HUES6 (cell line): ENCODE results near the gene PPP1R12C.
"Not testable (repeated sequence)": the region's sequence is repeated elsewhere in the genome, so short reads cannot be mapped to it uniquely, and the experiment has no call there.

Source experiments
- H3K27ac ChIP-seq: 2 replicates; pipeline ENCODE4 v1.7.0; 2013; ENCODE audit warnings: low read depth, mild to moderate bottlenecking, low read length, inconsistent platforms
- H3K27me3 ChIP-seq: 2 replicates; pipeline ENCODE4 v1.6.1; 2013; ENCODE audit warnings: low read length; ENCODE audit not compliant: control insufficient read depth, insufficient read depth
- H3K36me3 ChIP-seq: 2 replicates; pipeline ENCODE4 v1.6.1; 2013; ENCODE audit warnings: low read length; ENCODE audit not compliant: control insufficient read depth, insufficient read depth
- H3K4me1 ChIP-seq: 2 replicates; pipeline ENCODE4 v1.6.1; 2013; ENCODE audit warnings: low read length; ENCODE audit not compliant: control insufficient read depth, insufficient read depth
- H3K4me3 ChIP-seq: 2 replicates; pipeline ENCODE4 v1.5.1; 2013; ENCODE audit warnings: low read depth, low read length
- H3K9ac ChIP-seq: one replicate; pipeline ENCODE4 v1.6.1; 2013; ENCODE audit warnings: mild to moderate bottlenecking, low read length
- H3K9me3 ChIP-seq: 2 replicates; pipeline ENCODE4 v1.6.1; 2013; ENCODE audit warnings: low read depth, low read length; ENCODE audit not compliant: control insufficient read depth, insufficient read depth

PPP1R12C gene

DNA sequence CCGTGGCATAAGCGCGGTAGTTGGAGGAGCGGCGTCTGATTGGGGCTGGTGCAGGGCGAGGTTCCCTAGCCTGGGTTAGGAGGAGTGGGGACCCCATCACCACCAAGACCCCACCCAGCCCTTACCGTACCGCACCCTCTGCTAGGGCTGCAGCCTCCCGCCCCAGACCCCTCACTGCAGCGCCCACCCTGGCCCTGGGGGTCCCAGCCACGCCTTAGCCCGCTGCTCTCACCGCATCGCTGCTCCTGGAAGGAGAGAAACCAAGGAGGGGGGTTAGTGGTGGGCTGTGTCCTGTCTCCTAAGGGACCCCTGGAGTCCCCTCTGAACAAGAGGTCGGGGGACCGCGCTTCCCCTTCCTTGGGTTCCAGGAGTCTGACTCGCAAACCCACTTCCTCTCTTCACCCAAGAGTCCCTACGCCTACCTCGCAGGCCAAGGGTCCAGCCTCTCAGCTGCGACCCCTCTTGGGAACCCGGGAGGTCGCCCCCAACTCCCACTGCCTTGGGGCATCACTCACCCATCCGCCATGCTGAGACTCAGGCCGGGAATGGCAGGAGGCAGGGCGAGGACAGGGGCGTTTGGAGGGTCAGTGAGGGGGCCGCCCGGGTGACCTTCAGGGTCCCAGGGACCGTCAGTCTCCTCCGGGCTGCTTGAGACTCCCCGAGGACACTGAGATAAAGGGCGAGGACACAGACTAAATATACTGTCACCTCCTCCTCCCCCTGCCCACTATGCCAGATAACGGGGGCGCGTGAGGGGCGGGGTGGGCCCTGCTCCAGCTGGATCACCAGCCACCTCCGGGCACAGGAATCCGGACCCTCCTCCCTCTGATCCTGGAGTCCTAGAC is 39.8 kb upstream of the PPP1R12C start, which contains the start of gene TNNI3:
Gene TNNI3, minus strand, starts transcription at position 669 of the 845 bp plus-strand sequence. Its CDS starts 143 bp downstream, at position 526.
- Histone ChIP-seq H3K9ac (peak within 1 kb of the TSS; percentile 13), H3K36me3 (0 out of 2 replicates have a peak, but pooled peaks cover 2% of the 10 kb centered on the region), H3K9me3 (no peaks in the 10 kb centered on the region), H3K27me3 (peaks cover 24% of the 10 kb centered on the region), H3K4me1 (peaks cover 25% of the 10 kb centered on the region), H3K27ac (no peak within 1 kb of the TSS), H3K4me3 (peak within 1 kb of the TSS; percentile 62)

DNA sequence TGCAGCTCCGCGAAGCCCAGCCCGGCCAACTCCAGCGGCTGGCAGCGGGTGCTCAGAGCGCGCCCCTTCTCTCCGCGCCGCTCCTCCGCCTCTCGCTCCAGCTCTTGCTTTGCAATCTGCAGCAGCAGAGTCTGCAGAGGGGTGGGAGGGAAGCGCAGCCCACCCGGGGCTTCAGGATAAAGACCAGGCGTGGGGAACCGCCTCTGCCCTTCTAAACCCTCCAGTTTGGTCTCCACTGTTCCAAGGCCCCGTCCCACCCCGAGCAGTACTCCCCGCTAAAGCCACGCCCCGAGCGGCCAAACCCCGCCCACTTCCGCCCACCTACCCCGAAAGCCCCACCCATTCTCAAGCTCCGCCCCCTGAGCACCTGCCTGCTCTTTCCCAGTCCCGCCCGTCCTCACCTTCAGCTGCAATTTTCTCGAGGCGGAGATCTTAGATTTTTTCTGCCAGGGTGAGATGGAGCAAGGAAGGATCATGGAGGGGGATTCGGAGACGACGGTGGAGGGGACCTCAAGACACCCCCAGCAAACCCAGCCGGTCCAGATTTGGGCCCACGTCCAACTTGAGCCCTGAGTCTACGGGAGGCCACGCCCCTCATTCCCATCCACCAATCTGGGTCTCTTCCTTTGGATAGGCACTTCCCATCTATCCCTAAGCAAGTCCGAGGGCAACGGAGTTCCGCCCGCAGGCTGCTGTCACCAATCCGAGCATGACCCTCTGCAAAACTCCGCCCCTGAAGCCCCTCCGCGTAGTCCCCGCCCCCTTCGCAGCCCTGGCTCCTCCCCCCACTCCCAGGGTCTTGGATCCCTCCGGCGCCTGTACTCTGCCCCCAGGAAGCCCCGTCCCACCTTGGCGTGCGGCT is 39.0 kb upstream of the PPP1R12C start:
- H3K9ac ChIP-seq: no peak overlapping the region
- peaks cover 16% of the 10 kb centered on the region for H3K27me3 ChIP-seq
- H3K27ac ChIP-seq: no peak overlapping the region
- peaks cover 25% of the 10 kb centered on the region for H3K4me1 ChIP-seq
- no peaks in the 10 kb centered on the region for H3K9me3 ChIP-seq
- peak overlapping the region; percentile 62 for H3K4me3 ChIP-seq
- H3K36me3 ChIP-seq: peaks cover 6% of the 10 kb centered on the region

DNA sequence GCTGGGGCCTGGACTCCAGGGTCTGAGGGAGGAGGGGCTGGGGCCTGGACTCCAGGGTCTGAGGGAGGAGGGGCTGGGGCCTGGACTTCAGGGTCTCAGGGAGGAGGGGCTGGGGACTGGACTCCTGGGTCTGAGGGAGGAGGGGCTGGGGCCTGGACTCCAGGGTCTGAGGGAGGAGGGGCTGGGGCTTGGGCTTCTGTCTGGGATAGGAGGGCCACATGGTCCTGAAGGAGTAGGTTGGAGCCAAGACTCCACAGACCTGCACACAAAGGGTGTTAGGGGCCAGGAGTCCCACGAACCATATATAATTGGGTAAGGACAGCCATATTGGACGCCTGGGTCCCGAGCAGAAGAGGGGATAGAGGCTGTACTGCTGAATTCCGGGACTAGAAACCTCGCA is 38.3 kb upstream of the PPP1R12C start:
- Histone ChIP-seq H3K4me3 (peak overlapping the region; percentile 62), H3K4me1 (peaks cover 25% of the 10 kb centered on the region)
- H3K27ac ChIP-seq, H3K9me3 ChIP-seq, H3K36me3 ChIP-seq, H3K27me3 ChIP-seq, H3K9ac ChIP-seq: not testable (repeated sequence)

DNA sequence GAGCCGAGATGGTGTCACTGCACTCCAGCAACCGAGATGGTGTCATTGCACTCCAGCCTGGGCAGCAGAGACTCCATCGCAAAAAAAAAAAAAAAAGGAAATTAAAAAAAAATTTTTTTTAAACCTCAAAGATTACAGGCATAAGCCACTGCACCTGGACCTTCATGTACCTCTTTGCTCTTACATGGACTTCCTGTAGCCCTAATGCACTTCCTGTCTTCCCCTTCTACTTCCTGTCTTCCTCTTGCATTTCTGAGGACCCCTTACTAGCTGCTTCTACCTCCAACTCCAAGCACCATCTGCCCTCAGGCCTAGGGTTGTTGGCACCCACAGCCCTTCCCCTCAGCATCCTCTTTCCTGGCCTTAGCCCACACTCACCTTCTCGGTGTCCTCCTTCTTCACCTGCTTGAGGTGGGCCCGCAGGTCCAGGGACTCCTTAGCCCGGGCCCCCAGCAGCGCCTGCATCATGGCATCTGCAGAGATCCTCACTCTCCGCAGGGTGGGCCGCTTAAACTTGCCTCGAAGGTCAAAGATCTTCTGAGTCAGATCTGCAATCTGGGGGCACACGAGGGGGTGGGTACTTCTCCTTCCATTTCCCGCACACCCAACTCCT is 36.3 kb upstream of the PPP1R12C start:
- H3K27ac ChIP-seq: no peak overlapping the region
- peaks cover 24% of the 10 kb centered on the region for H3K4me1 ChIP-seq
- H3K9me3 ChIP-seq: no peaks in the 10 kb centered on the region
- H3K9ac ChIP-seq: no peak overlapping the region
- H3K27me3 ChIP-seq: peaks cover 10% of the 10 kb centered on the region
- H3K36me3 ChIP-seq: peaks cover 6% of the 10 kb centered on the region
- no peak overlapping the region for H3K4me3 ChIP-seq

DNA sequence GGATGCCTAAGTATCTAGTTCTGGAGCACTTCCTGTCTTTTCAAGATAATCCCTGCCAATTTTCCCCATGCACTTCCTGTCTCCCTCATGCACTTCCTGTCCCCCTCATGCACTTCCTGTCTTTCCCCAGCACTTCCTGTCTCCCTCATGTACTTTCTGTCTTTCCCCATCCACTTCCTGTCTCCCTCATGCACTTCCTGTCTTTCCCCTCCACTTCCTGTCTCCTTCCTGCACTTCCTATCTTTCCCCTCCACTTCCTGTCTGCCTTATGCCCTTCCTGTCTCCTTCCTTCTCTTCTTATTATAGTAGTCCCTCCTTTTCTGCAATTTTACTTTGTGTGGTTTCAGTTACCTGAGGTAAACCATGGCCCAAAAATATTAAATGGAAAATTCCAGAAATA is 34.6 kb upstream of the PPP1R12C start:
- H3K4me3 ChIP-seq: no peak overlapping the region
- peaks cover 1% of the 10 kb centered on the region; the same call in 1 of the 2 replicates for H3K27me3 ChIP-seq
- peaks cover 26% of the 10 kb centered on the region for H3K4me1 ChIP-seq
- no peak overlapping the region for H3K9ac ChIP-seq
- no peak overlapping the region for H3K27ac ChIP-seq
- H3K36me3 ChIP-seq: peaks cover 6% of the 10 kb centered on the region
- no peaks in the 10 kb centered on the region for H3K9me3 ChIP-seq

DNA sequence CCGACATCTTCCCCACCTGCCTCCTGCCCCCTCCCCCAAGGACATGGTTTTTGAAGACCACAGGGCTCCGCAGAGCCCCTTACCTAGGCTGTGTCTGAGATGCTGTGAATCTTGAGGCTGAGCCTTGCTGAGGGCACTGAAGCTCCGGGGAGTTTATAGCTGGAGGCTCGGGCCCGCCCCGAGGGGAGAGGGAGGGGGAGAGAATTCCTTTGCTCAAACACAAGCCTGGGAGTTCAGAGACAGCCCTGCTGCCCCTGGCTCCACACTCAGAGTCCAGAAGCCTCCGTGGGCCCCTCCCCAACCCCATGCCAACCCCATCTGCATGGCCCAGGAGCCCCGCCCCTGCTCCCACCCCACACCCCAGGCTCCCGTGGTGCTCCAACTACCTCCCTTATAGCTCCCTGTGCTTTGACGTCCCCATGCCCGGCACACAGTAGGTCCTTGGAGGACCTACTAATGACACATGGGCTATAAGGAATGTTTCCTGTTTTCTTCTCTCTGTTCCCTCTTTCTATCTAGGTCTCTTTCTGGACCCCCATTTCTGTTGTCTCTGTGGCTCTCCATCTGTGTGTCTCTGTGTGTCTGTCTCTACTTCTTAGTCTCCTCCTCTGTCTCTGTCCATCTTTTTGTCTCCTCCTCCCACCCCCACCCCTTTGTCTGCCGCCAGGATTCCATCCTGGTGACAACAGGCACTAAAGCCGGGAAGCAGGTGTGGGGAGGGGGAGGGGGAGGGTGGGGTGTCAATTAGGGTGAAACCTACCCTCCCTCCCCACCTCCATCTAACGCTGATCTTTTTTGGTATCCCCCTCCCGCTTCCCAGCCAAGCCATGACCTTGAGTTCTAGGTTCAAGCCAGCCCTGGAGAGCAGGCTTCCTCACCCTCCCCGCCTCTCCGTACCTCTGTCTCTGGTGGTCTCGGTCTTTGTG is 31.9 kb upstream of the PPP1R12C start, which contains the start of gene TNNT1:
Gene TNNT1, minus strand, starts transcription at position 129 of the 926 bp plus-strand sequence. CDS start 2,049 bp downstream, outside the sequence.
- Histone ChIP-seq H3K9ac (no peak within 1 kb of the TSS), H3K27ac (no peak within 1 kb of the TSS), H3K36me3 (peaks cover 11% of the 10 kb centered on the region), H3K27me3 (no peaks in the 10 kb centered on the region), H3K4me1 (peaks cover 26% of the 10 kb centered on the region), H3K9me3 (no peaks in the 10 kb centered on the region), H3K4me3 (peak within 1 kb of the TSS; percentile 48)

DNA sequence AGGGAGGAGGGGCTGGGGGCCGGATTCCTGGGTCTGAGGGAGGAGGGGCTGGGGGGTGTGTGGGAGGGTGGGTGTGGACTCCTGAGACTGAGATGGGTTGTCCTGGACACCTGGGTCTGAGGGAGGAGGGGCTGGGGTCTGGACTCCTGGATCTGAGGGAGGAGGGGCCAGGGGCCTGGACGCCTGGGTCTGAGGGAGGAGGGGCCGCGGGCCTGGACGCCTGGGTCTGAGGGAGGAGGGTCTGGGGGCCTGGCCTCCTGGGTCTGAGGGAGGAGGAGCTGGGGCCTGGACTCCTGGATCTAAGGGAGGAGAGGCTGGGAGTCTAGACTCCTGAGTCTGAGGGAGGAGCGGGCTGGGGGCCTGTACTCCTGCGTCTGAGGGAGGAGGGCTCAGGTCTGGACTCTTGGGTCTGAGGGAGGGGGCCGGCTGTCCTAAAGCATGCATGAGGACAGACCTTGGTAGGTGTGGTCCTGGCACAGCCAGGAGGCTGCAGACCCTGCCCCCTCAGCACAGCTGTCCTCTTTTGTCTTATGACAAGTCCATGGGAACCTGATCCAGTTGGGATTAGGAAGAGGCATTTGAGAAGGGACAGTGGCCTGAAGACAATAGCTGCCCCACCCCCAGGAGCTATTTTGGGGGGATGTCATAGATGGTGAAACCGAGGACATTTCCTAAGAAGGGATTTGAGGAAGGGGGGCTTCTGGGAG is 30.3 kb upstream of the PPP1R12C start:
- Histone ChIP-seq H3K27me3 (no peaks in the 10 kb centered on the region), H3K4me3 (peak overlapping the region; percentile 74; the same call in 1 of the 2 replicates), H3K27ac (no peak overlapping the region), H3K9ac (no peak overlapping the region), H3K4me1 (peaks cover 26% of the 10 kb centered on the region), H3K9me3 (no peaks in the 10 kb centered on the region), H3K36me3 (peaks cover 12% of the 10 kb centered on the region)

DNA sequence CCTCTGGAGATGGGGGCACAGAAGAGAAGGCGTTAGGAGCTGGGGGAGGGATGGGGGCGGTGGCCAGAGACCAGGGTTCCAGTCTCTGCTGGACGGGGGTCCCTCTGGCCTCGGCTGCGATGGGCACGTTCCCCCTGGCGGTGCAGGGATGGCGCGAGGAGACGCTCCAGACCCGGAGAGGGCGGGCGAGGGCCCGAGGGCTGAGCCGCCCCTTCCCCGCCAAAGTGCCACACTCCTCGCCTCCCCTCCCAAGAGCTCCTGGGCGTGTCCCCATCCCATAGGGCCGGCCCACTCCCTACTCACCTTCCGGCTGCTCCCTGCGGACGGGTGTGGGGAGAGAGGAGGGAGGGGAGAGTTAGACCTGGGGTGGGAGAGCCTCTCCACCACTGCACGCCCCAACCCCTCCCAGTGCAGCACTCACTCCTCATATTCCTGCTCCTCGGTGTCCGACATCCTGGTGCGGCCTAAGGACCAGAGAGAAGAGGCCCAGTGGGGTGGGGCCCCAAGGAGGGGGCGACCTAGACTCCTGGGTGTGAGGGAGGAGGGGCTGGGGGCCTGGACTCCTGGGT is 29.4 kb upstream of the PPP1R12C start:
- H3K4me3 ChIP-seq: peak overlapping the region; percentile 74
- H3K9me3 ChIP-seq: no peaks in the 10 kb centered on the region
- H3K27ac ChIP-seq: peak overlapping the region; percentile 50; the same call in 1 of the 2 replicates
- no peak overlapping the region for H3K9ac ChIP-seq
- H3K4me1 ChIP-seq: peaks cover 26% of the 10 kb centered on the region
- H3K36me3 ChIP-seq: peaks cover 8% of the 10 kb centered on the region
- H3K27me3 ChIP-seq: no peaks in the 10 kb centered on the region

DNA sequence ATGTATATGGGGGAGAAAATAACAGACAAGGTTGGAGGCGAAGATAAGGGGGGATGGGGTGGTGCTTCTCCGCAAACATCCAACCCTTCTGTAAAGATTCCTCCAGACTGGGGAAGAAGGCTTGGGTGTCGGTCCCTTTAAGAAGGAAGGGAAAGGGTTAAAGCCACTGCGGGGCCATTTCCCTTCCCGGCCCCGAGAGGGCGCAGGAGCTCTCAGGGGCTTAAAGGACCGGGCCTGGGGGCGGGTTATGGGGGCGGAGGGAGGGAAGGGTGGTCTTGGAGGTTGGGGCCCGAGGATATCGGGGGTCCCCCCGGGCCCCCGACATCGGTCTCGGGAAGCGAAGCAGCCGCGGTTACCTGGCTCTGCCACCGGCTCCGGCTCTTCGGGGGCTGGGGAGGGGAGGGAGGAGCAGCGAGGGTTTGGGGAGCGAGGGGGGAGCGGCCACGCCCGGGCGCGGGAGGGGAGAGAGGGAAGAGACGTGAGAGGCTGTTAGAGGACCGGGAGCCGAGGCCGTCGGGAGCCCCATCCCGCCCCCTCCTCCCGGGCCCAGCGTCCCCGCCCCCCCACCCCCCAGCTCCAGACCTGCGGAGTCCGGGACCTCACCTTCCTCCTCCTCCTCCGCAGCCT is 28.8 kb upstream of the PPP1R12C start:
- Histone ChIP-seq H3K9me3 (no peaks in the 10 kb centered on the region), H3K36me3 (peaks cover 8% of the 10 kb centered on the region), H3K4me1 (peaks cover 26% of the 10 kb centered on the region), H3K27ac (no peak overlapping the region), H3K27me3 (no peaks in the 10 kb centered on the region), H3K4me3 (peak overlapping the region; percentile 74), H3K9ac (no peak overlapping the region)
